Measurements from ENCODE around the gene OR52M1. TPM values are rescaled to one million over a fixed set of nuclear protein-coding genes. Genes with fewer than 3 reads are reported as not detected.

The OR52M1 gene
- total RNA-seq, 1 donor from 2014 or later = not detected

- H3K4me3 Mint-ChIP-seq (ENCODE audit: unreplicated experiment) = no peak overlapping the region
- H3K4me1 Mint-ChIP-seq (ENCODE audit: low read depth, unreplicated experiment) = no peaks in the 10 kb centered on the region
- H3K27me3 Mint-ChIP-seq (ENCODE audit: unreplicated experiment) = no peaks in the 10 kb centered on the region
- no peak for DNase-seq
- no peak for TF ChIP-seq CTCF (IDR thresholded peaks at IDR 0.05; ENCODE audit: partially characterized antibody, unreplicated experiment)
- no peaks in the 10 kb centered on the region for H3K9me3 Mint-ChIP-seq (ENCODE audit: unreplicated experiment)
- no peak overlapping the region for H3K27ac Mint-ChIP-seq (ENCODE audit: unreplicated experiment)
- no peaks in the 10 kb centered on the region for H3K36me3 Mint-ChIP-seq (ENCODE audit: unreplicated experiment)
Measured at GRCh38 chr11:4580124-4580523, 35.1 kb downstream of the OR52M1 start.

GRCh38 chr11:4581443-4581842, 36.5 kb downstream of the OR52M1 start, which contains the start of gene OR52I2:
Gene OR52I2 (plus strand): TSS chr11:4581743.
- Mint-ChIP-seq H3K36me3 (ENCODE audit: unreplicated experiment) (no peaks in the 10 kb centered on the region), H3K4me1 (ENCODE audit: low read depth, unreplicated experiment) (no peaks in the 10 kb centered on the region), H3K27me3 (ENCODE audit: unreplicated experiment) (no peaks in the 10 kb centered on the region), H3K9me3 (ENCODE audit: unreplicated experiment) (no peaks in the 10 kb centered on the region), H3K27ac (ENCODE audit: unreplicated experiment) (no peak within 1 kb of the TSS), H3K4me3 (ENCODE audit: unreplicated experiment) (no peak within 1 kb of the TSS)
- TF ChIP-seq CTCF (IDR thresholded peaks at IDR 0.05; ENCODE audit: partially characterized antibody, unreplicated experiment) = no peak
- DNase-seq = no peak

GRCh38 chr11:4589017-4589416, 44.0 kb downstream of the OR52M1 start:
- Mint-ChIP-seq H3K27ac (ENCODE audit: unreplicated experiment) (no peak overlapping the region), H3K9me3 (ENCODE audit: unreplicated experiment) (no peaks in the 10 kb centered on the region), H3K4me3 (ENCODE audit: unreplicated experiment) (no peak overlapping the region), H3K4me1 (ENCODE audit: low read depth, unreplicated experiment) (no peaks in the 10 kb centered on the region), H3K27me3 (ENCODE audit: unreplicated experiment) (no peaks in the 10 kb centered on the region), H3K36me3 (ENCODE audit: unreplicated experiment) (no peaks in the 10 kb centered on the region)
- no peak for DNase-seq
- TF ChIP-seq CTCF (IDR thresholded peaks at IDR 0.05; ENCODE audit: partially characterized antibody, unreplicated experiment) = no peak

GRCh38 chr11:4593739-4594138, 48.7 kb downstream of the OR52M1 start, which contains the start of gene OR52I1:
Gene OR52I1 (plus strand): TSS chr11:4594039. CDS start chr11:4594039, 0 bp downstream.
- Mint-ChIP-seq H3K4me1 (ENCODE audit: low read depth, unreplicated experiment) (peaks cover 2% of the 10 kb centered on the region), H3K9me3 (ENCODE audit: unreplicated experiment) (no peaks in the 10 kb centered on the region), H3K27me3 (ENCODE audit: unreplicated experiment) (no peaks in the 10 kb centered on the region), H3K27ac (ENCODE audit: unreplicated experiment) (no peak within 1 kb of the TSS), H3K36me3 (ENCODE audit: unreplicated experiment) (no peaks in the 10 kb centered on the region), H3K4me3 (ENCODE audit: unreplicated experiment) (no peak within 1 kb of the TSS)
- DNase-seq = no peak
- no peak for TF ChIP-seq CTCF (IDR thresholded peaks at IDR 0.05; ENCODE audit: partially characterized antibody, unreplicated experiment)

Other genes with a start within 250 kb of the OR52M1 start
- not detected for gene OR52B4, start 176.8 kb upstream of the OR52M1 start, total RNA-seq (ENCODE audit: unreplicated experiment)
- 8.3 TPM for gene TRIM21, start 151.5 kb upstream of the OR52M1 start, total RNA-seq (ENCODE audit: unreplicated experiment)
- not detected for gene OR52K2, start 95.9 kb upstream of the OR52M1 start, total RNA-seq (ENCODE audit: unreplicated experiment)
- gene OR52K1, start 62.5 kb upstream of the OR52M1 start, total RNA-seq (ENCODE audit: unreplicated experiment) = not detected
- 0.49 TPM for gene OR52I2, start 36.6 kb downstream of the OR52M1 start, total RNA-seq (ENCODE audit: unreplicated experiment)
- 0.27 TPM for gene OR52I1, start 48.8 kb downstream of the OR52M1 start, total RNA-seq (ENCODE audit: unreplicated experiment)
- 3.9 TPM for gene TRIM68, start 63.0 kb downstream of the OR52M1 start, total RNA-seq (ENCODE audit: unreplicated experiment)
- not detected for gene OR51D1, start 92.3 kb downstream of the OR52M1 start, total RNA-seq (ENCODE audit: unreplicated experiment)
- not detected for gene OR51E1, start 98.8 kb downstream of the OR52M1 start, total RNA-seq (ENCODE audit: unreplicated experiment)
- not detected for gene OR51E2, start 152.7 kb downstream of the OR52M1 start, total RNA-seq (ENCODE audit: unreplicated experiment)
- gene MMP26, start 159.6 kb downstream of the OR52M1 start, total RNA-seq (ENCODE audit: unreplicated experiment) = not detected
- not detected for gene OR51F1, start 224.7 kb downstream of the OR52M1 start, total RNA-seq (ENCODE audit: unreplicated experiment)

Data from glutamatergic neuron (in vitro differentiated cells).